Colonic mucosa (tissue), 4 donors: ENCODE measurements around the gene RAPGEF4. TPM values are rescaled to one million over a fixed set of nuclear protein-coding genes. Genes with fewer than 3 reads are reported as not detected.
"Not testable (repeated sequence)": the region's sequence is repeated elsewhere in the genome, so short reads cannot be mapped to it uniquely, and the experiment has no call there.

Experiments
- DNase-seq: peaks from one replicate; pipeline ENCODE4 v3.0.0-alpha.2; 2020
- H3K27ac ChIP-seq: fragments of 200-600 bp; one replicate; pipeline ENCODE4 v1.8.0; 2021
- H3K27me3 ChIP-seq: fragments of 200-600 bp; one replicate; pipeline ENCODE4 v1.8.0; 2021
- H3K36me3 ChIP-seq: fragments of 200-600 bp; one replicate; pipeline ENCODE4 v1.8.0; 2021
- H3K4me1 ChIP-seq: fragments of 200-600 bp; one replicate; pipeline ENCODE4 v1.8.0; 2021; ENCODE audit warnings: mild to moderate bottlenecking
- H3K4me3 ChIP-seq: fragments of 200-600 bp; one replicate; pipeline ENCODE4 v1.8.0; 2021
- H3K9ac ChIP-seq, 2 donors: one replicate each; pipeline ENCODE4 v1.7.0; 2013; ENCODE audit warnings: control low read depth in 2 of 2, low read depth in 2 of 2, low read length in 2 of 2
- H3K9me3 ChIP-seq: fragments of 200-600 bp; one replicate; pipeline ENCODE4 v1.8.0; 2021
- intact Hi-C: fragments of 100-400 bp; cut with DNase I; formaldehyde crosslinking; loops from one replicate; pipeline ENCODE4 v1.14.1; 2022
- total RNA-seq, 2 donors: library from RNA; stranded (reverse); fragmentation: NEBNext Ultra II Directional in 1 of 2; extraction: Animal tissue kit (Norgen Biotek cat#: 25700) in 1 of 2; gene quantifications; one replicate each; pipeline ENCODE4 v1.2.1, GENCODE V29; 2021
- TF ChIP-seq, protein P1 (sequence below): fragments of 200-600 bp; IDR thresholded peaks from one replicate; pipeline ENCODE4 v1.8.0; 2022; ENCODE audit warnings: antibody characterized with exemption, mild to moderate bottlenecking
- donor health status: healthy.
- donor health status: DM: no; HTN: no; CAD: no.
- donor health status: DM: no; HTN: no; CAD: no.

Gene RAPGEF4
- total RNA-seq, 2 donors from 2014 or later = 1.3 to 1.5 TPM

DNA sequence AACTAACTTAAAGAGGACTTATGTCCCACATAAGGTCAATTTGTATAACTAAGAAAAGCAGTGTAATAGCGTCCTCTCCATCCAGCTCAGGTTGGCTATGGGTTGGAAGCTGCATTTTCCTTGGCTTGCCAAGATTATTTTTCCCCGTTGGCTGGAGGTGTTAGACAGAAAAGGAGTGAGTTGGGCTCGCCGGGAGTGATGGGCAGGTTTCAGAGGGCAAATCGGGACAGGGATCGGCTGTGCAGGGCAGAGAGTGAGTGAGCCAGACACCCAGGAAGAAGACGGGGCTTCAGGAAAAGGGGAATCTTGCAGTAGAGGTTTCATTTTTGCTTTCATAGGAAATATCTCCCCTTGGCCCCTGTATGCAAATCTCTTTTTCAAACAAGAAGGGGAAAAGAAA, 298.5 kb downstream of the RAPGEF4 start:
- TF ChIP-seq, protein P1, sequence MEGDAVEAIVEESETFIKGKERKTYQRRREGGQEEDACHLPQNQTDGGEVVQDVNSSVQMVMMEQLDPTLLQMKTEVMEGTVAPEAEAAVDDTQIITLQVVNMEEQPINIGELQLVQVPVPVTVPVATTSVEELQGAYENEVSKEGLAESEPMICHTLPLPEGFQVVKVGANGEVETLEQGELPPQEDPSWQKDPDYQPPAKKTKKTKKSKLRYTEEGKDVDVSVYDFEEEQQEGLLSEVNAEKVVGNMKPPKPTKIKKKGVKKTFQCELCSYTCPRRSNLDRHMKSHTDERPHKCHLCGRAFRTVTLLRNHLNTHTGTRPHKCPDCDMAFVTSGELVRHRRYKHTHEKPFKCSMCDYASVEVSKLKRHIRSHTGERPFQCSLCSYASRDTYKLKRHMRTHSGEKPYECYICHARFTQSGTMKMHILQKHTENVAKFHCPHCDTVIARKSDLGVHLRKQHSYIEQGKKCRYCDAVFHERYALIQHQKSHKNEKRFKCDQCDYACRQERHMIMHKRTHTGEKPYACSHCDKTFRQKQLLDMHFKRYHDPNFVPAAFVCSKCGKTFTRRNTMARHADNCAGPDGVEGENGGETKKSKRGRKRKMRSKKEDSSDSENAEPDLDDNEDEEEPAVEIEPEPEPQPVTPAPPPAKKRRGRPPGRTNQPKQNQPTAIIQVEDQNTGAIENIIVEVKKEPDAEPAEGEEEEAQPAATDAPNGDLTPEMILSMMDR = no peak

DNA sequence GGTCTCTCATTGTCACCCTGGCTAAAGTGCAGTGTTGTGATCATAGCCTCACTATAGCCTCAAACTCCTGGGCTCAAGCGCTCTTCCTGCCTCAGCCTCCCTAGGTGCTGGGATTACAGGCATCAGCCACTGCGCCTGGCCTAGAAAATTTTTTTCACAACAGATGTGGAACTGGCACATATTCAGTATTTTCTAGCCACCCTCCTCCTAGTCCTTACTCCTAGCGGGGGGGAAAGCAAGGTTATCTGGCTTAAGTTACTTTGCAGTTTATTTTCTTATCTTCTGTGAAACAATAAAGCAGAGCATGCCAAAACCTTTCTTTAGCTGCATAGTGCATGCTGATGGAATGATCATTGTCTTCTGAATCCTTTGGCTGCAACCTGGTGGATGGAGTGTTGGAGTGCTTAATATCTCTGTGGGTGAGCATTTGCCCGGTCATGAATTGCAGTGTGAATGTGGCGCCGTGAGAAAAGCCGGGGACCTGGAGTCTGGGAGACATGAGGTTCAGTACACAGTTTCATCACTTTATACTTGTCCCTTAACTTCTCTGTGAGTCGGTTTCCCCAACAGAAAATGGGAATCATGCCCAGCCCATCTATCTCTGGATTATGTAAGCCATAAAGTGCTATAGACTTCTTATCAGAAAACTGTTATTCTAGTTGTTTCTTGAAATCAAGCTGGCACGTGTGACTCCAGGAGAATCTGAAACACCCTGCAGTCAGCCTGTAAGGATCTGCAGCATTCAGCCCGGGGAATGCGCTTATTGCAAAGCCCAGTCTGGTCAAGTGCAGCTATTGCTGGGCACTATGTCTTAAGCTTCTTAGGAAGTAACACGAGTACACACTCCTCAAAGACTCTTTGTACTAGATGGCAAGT, 301.8 kb downstream of the RAPGEF4 start:
- Histone ChIP-seq H3K4me3 (no peak overlapping the region), H3K9ac (no peak overlapping the region), H3K27me3 (no peaks in the 10 kb centered on the region), H3K4me1 (no peaks in the 10 kb centered on the region), H3K9me3 (no peaks in the 10 kb centered on the region), H3K27ac (no peak overlapping the region), H3K36me3 (no peaks in the 10 kb centered on the region)
- TF ChIP-seq, protein P1 = no peak
- intact Hi-C loops = no loop called here
- peak; percentile 57 for DNase-seq

More for the DNA sequence above, 298.5 kb downstream of the RAPGEF4 start:
- H3K36me3 ChIP-seq = no peaks in the 10 kb centered on the region
- H3K9ac ChIP-seq = no peak overlapping the region
- H3K4me1 ChIP-seq = no peaks in the 10 kb centered on the region
- no peaks in the 10 kb centered on the region for H3K27me3 ChIP-seq
- DNase-seq = no peak
- no peak overlapping the region for H3K27ac ChIP-seq
- no peaks in the 10 kb centered on the region for H3K9me3 ChIP-seq
- no peak overlapping the region for H3K4me3 ChIP-seq
- intact Hi-C loops = no loop called here

DNA sequence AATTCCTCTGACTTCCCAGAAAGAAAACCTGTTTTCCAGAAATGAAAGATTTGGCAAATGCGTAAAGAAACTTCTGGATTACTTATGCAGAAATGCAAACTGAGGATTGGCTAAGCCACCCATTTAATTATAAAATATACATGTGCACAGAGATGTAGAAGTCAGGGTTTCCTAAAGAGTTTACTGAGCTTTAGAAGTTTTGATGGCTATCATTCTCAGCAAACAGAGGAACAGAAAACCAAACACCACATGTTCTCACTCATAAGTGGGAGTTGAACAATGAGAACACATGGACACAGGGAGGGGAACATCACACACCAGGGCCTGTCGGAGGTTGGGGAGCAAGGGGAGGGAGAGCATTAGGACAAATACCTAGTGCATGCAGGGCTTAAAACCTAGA, 302.6 kb downstream of the RAPGEF4 start:
- intact Hi-C loops, H3K4me1 ChIP-seq, H3K27ac ChIP-seq: not testable (repeated sequence)

DNA sequence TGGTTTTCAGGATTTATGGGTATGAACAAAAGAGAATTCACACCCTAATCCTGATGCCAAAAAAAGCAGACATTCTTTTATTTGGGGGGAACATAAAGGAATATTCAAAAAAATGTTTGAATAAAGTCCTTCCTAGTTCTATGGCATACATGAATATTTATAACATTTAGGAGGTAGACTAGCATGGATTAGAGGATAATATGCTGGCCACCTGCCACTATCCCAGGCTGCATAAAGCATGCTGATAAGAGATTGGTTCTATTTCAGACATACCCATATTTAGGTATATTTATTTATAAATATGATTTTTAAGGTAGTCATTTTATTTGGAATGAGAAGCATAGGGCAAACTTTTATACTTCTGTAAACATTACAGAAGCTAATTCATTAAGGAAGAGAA, 305.1 kb downstream of the RAPGEF4 start:
- intact Hi-C loops = no loop called here
- H3K4me1 ChIP-seq = no peaks in the 10 kb centered on the region
- no peaks in the 10 kb centered on the region for H3K9me3 ChIP-seq
- no peaks in the 10 kb centered on the region for H3K36me3 ChIP-seq
- H3K27ac ChIP-seq = no peak overlapping the region
- no peak overlapping the region for H3K4me3 ChIP-seq
- no peak for DNase-seq
- TF ChIP-seq, protein P1 = no peak
- H3K9ac ChIP-seq = no peak overlapping the region
- no peaks in the 10 kb centered on the region for H3K27me3 ChIP-seq

More for the DNA sequence above, 302.6 kb downstream of the RAPGEF4 start:
- H3K36me3 ChIP-seq, H3K4me3 ChIP-seq, H3K27me3 ChIP-seq, H3K9me3 ChIP-seq, DNase-seq, H3K9ac ChIP-seq: not testable (repeated sequence)

DNA sequence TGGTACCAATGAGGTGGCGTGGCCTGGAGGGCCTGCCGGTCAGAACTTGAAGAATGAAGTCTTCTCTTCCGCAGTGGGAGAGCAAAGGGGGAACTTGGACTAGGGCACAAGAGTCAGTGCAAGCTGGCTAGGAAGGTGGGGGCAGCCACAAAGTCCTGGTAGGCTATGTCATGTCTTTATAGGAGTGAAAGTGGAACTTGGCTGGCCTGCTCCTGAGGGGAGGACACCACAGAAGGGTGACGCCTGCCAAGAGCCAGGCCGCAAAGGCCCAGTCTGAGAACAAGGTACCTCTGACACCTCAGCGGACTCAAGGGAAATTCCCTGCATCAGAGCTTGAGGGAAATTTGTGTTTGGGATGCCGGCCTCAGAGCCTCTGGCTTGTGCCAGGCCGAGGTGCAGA, 307.8 kb downstream of the RAPGEF4 start:
- Histone ChIP-seq H3K4me3 (no peak overlapping the region), H3K27ac (no peak overlapping the region), H3K4me1 (no peaks in the 10 kb centered on the region), H3K27me3 (no peaks in the 10 kb centered on the region), H3K9ac (no peak overlapping the region), H3K9me3 (no peaks in the 10 kb centered on the region), H3K36me3 (no peaks in the 10 kb centered on the region)
- TF ChIP-seq, protein P1 = no peak
- intact Hi-C loops = no loop called here
- no peak for DNase-seq

DNA sequence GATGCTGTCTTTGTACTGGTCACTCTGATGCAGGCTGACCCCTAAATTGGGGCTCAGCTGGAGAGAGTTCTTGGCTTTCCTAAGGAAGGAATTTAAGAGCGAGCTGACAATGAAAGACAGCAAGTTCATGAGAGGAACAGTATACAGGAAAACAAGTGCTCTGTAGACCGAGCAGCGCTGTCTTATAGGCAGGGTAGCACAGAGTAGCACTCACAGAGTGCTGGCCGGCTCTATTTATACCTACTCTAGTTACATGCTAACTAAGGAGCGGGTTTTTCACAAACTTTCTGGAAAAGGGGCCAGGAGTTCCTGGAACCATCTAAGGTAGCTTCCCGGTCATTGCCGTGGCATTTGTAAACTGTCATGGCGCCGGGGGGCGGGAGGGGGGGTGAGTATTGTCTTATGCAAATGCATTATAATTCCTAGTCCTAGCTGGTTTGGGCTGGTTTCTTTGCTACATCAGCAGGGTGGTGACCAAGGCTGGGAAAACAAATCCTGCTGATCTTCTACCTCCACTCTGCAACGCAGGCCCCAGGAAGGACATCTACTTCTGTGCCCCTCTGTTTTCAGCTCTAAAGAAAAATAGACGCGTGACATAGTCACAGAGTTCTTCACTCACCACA, 308.4 kb downstream of the RAPGEF4 start:
- TF ChIP-seq, protein P1 = no peak
- H3K27me3 ChIP-seq = no peaks in the 10 kb centered on the region
- no peak for DNase-seq
- H3K4me1 ChIP-seq = no peaks in the 10 kb centered on the region
- no peak overlapping the region for H3K4me3 ChIP-seq
- H3K9me3 ChIP-seq = no peaks in the 10 kb centered on the region
- H3K36me3 ChIP-seq = no peaks in the 10 kb centered on the region
- no peak overlapping the region for H3K27ac ChIP-seq
- intact Hi-C loops = no loop called here
- H3K9ac ChIP-seq = no peak overlapping the region
